ENCODE measurements around the gene SIVA1. TPM values are rescaled to one million over a fixed set of nuclear protein-coding genes. Genes with fewer than 3 reads are reported as not detected.
"Not testable (repeated sequence)": the region's sequence is repeated elsewhere in the genome, so short reads cannot be mapped to it uniquely, and the experiment has no call there.

SIVA1 gene
- total and polyA plus RNA-seq, 3 experiments from 2014 or later, result 150 to 227 (median 175) TPM

DNA sequence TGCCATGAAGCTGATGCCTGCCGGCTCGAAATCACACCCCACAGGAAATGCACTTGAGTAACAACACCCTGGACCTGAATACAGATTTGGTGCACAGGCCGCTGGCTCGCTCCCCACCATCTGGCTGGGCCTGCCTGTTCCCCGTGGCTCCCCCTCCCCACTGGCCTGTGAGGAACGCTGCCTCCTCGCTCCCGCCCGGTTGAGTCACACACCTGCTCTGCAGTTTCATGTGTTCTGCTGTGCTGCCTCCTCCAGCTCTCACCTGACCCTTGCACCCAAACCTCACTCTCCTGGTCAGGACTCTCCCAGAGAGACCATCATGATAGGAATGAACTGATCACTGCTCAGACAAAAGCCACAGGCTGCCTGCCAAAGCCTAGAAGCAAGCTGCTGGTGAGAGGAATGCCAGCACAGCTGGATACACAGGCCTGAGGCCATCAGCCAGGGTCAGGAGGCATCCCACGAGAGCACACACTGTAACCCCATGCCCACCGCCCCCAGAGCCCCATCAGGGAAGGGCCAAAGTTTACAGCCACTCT, 3.8 kb upstream of the SIVA1 start:
- no peak overlapping the region for H3K4me3 Mint-ChIP-seq

DNA sequence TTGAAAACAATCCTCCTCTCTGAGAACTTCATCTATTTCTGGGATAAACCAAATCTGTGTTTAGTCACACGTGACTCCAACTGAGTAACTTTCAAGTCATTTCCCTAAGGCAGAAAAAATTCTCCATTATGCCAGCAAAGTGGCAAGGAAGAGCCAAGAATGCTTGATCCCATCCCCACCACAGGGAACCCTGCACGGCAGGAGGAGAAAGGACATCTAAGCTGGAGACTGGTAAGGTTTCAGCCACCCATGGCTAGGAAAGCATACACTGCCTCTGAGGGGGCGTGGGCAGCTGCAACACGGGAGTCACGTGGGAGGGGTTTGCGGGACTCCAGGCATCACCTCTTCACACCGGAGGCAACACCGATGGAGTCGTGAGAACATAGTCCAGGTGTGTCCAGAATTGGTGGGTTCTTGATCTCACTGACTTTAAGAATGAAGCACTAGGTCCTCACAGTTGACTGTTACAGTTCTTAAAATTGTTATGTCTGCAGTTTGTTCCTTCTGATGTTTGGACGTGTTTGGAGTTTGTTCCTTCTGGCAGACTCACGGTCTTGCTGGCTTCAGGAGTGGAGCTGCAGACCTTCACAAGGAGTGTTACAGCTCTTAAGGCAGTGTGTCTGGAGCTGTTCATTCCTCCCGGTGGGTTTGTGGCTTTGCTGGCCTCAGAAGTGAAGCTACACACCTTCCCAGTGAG, 2.7 kb upstream of the SIVA1 start:
- ChIA-PET CTCF (interaction anchor here (1.3 kb wide), 1 partner anchor 18 kb away, joined by 4 read pairs; no protein-coding TSS in a partner anchor), POLR2A (no interaction called here)
- H3K36me3 Mint-ChIP-seq, result peaks cover 0 to 15% (median 0%) of the 10 kb centered on the region in 3 donors
- no peaks in the 10 kb centered on the region for H3K27me3 ChIP-seq (ENCODE audit: insufficient read depth, low read length, poor library complexity, severe bottlenecking)
- H3K27me3 Mint-ChIP-seq, result no peaks in the 10 kb centered on the region
- peaks cover 20% of the 10 kb centered on the region for H3K4me1 ChIP-seq (ENCODE audit: insufficient read depth, low read length)
- H3K9me3 ChIP-seq (ENCODE audit: low read length), result no peaks in the 10 kb centered on the region
- no peaks in the 10 kb centered on the region for H3K36me3 ChIP-seq (ENCODE audit: insufficient read depth, low read length)
- no peak for DNase-seq
- no peak overlapping the region for H3K4me3 ChIP-seq (ENCODE audit: low read length)
- no peaks in the 10 kb centered on the region for H3K9me3 Mint-ChIP-seq
- no peak overlapping the region for H3K27ac ChIP-seq (ENCODE audit: low read depth, low read length)
- H3K4me3 Mint-ChIP-seq, result peak overlapping the region in 5 of 7 donors; percentile 23 to 65 (median 38)
- peaks cover 18 to 47% (median 26%) of the 10 kb centered on the region in 3 donors for H3K4me1 Mint-ChIP-seq
- H3K27ac Mint-ChIP-seq, result peak overlapping the region in 5 of 8 donors; percentile 12 to 70 (median 43)

More for the DNA sequence above, 3.8 kb upstream of the SIVA1 start:
- DNase-seq, result no peak
- CTCF ChIA-PET, result no interaction called here
- POLR2A ChIA-PET, result no interaction called here
- Histone ChIP-seq H3K27me3 (ENCODE audit: insufficient read depth, low read length, poor library complexity, severe bottlenecking) (no peaks in the 10 kb centered on the region), H3K9me3 (ENCODE audit: low read length) (no peaks in the 10 kb centered on the region), H3K27ac (ENCODE audit: low read depth, low read length) (no peak overlapping the region), H3K4me3 (ENCODE audit: low read length) (no peak overlapping the region), H3K36me3 (ENCODE audit: insufficient read depth, low read length) (no peaks in the 10 kb centered on the region), H3K4me1 (ENCODE audit: insufficient read depth, low read length) (peaks cover 10% of the 10 kb centered on the region)
- H3K36me3 Mint-ChIP-seq, result peaks cover 0 to 9% (median 0%) of the 10 kb centered on the region in 3 donors
- H3K9me3 Mint-ChIP-seq, result no peaks in the 10 kb centered on the region
- H3K27me3 Mint-ChIP-seq, result no peaks in the 10 kb centered on the region
- H3K27ac Mint-ChIP-seq, result no peak overlapping the region
- peaks cover 10 to 37% (median 16%) of the 10 kb centered on the region in 3 donors for H3K4me1 Mint-ChIP-seq

DNA sequence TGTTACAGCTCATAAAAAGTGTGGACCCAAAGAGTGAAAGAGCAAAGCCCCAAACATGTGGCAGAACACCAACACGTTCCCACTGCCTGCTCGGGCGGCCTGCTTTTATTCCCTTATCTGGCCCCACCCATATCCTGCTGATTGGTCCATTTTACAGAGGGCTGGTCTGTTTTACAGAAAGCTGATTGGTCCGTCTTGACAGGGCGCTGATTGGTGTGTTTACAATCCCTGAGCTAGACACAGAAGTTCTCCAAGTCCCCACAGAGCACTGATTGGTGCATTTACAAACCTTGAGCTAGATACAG, 2.2 kb upstream of the SIVA1 start:
- H3K9me3 ChIP-seq (ENCODE audit: low read length); H3K36me3 ChIP-seq (ENCODE audit: insufficient read depth, low read length); DNase-seq; POLR2A ChIA-PET; H3K27ac ChIP-seq (ENCODE audit: low read depth, low read length); H3K27me3 ChIP-seq (ENCODE audit: insufficient read depth, low read length, poor library complexity, severe bottlenecking); H3K4me3 ChIP-seq (ENCODE audit: low read length); H3K9me3 Mint-ChIP-seq; H3K27me3 Mint-ChIP-seq: not testable (repeated sequence)
- Mint-ChIP-seq H3K4me3 (peak overlapping the region in 4 of 7 donors; percentile 45 to 68 (median 50)), H3K4me1 (peaks cover 22 to 47% (median 27%) of the 10 kb centered on the region in 3 donors), H3K36me3 (peaks cover 0 to 19% (median 0%) of the 10 kb centered on the region in 3 donors), H3K27ac (peak overlapping the region in 1 of 8 donors; percentile 19)
- CTCF ChIA-PET, result interaction anchor here (1.3 kb wide), 1 partner anchor 18 kb away, joined by 4 read pairs; no protein-coding TSS in a partner anchor
- H3K4me1 ChIP-seq (ENCODE audit: insufficient read depth, low read length), result peaks cover 20% of the 10 kb centered on the region

DNA sequence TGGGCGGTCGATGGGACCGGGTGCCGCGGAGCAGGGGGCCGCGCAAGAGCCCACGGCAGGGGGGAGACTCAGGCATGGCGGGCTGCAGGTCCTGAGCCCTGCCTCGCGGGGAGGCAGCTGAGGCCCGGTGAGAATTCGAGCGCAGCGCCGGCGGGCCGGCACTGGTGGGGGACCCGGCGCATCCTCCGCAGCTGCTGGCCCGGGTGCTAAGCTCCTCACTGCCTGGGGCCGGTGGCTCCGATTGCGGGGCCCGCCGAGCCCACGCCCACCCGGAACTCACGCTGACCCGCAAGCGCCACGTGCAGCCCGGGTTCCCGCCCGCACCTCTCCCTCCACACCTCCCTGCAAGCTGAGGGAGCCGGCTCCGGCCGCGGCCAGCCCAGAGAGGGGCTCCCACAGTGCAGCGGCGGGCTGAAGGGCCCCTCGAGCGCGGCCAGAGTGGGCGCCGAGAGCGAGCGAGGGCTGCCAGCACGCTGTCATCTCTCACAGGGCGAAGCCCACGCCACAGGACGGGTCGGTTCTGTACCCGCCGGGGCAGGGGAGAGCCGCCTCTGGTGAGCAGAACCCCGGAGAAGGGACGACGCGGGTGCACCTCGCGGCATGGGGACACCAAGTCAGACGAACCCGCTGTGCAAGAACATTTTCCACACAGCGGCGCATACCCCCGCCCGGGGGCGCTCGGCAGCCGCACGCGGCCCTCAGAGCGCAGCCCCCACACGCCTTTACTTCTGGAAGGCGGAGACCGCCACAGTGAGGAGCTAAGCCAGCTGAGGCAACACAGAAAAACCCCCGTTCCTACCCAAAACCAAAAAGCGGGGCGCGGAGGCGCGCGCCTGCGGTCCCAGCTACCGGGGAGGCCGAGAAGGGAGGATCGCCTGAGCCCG, 1.2 kb upstream of the SIVA1 start:
- ChIA-PET POLR2A (interaction anchor here (0.9 to 1.9 kb wide), 8 partner anchors 17 to 496 kb away, joined by 3 to 12 read pairs (median 4); partner anchors contain the start of genes BTBD6 and ZBTB42), CTCF (interaction anchor here (0.7 to 3.4 kb wide), 8 partner anchors 9 to 780 kb away, joined by 3 to 16 read pairs (median 4); no protein-coding TSS in a partner anchor)
- Mint-ChIP-seq H3K4me3 (peak overlapping the region; percentile 88 to 93 (median 92)), H3K27ac (peak overlapping the region in 7 of 8 donors; percentile 54 to 92 (median 88)), H3K9me3 (no peaks in the 10 kb centered on the region), H3K36me3 (peaks cover 0 to 29% (median 3%) of the 10 kb centered on the region in 3 donors), H3K27me3 (no peaks in the 10 kb centered on the region), H3K4me1 (peaks cover 22 to 47% (median 27%) of the 10 kb centered on the region in 3 donors)
- DNase-seq, result peak in 2 of 5 donors; percentile 13 to 67
- peaks cover 20% of the 10 kb centered on the region for H3K4me1 ChIP-seq (ENCODE audit: insufficient read depth, low read length)
- no peaks in the 10 kb centered on the region for H3K27me3 ChIP-seq (ENCODE audit: insufficient read depth, low read length, poor library complexity, severe bottlenecking)
- no peaks in the 10 kb centered on the region for H3K9me3 ChIP-seq (ENCODE audit: low read length)
- H3K36me3 ChIP-seq (ENCODE audit: insufficient read depth, low read length), result peaks cover 4% of the 10 kb centered on the region
- peak overlapping the region; percentile 73 for H3K27ac ChIP-seq (ENCODE audit: low read depth, low read length)
- peak overlapping the region; percentile 87 for H3K4me3 ChIP-seq (ENCODE audit: low read length)

DNA sequence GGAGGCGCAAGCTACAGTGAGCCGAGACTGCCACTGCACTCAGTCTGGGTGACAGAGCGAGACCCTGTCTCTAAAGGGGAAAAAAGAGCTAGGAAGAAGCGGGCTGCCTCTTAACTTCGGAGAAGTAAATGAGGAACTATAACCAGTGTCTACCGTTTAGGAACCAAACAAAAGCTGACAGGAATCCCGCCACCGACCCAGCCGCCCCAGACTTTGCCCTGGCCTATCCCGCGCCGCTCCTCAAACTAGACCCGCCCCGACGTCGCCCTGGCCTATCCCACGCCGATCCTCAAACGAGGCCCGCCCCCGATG, 568 bp upstream of the SIVA1 start:
- peak overlapping the region; percentile 88 to 93 (median 92) for H3K4me3 Mint-ChIP-seq
- Histone ChIP-seq H3K4me3 (ENCODE audit: low read length) (peak overlapping the region; percentile 87), H3K36me3 (ENCODE audit: insufficient read depth, low read length) (peaks cover 4% of the 10 kb centered on the region), H3K9me3 (ENCODE audit: low read length) (no peaks in the 10 kb centered on the region), H3K27ac (ENCODE audit: low read depth, low read length) (peak overlapping the region; percentile 73), H3K4me1 (ENCODE audit: insufficient read depth, low read length) (peaks cover 20% of the 10 kb centered on the region), H3K27me3 (ENCODE audit: insufficient read depth, low read length, poor library complexity, severe bottlenecking) (no peaks in the 10 kb centered on the region)
- H3K4me1 Mint-ChIP-seq, result peaks cover 26 to 53% (median 27%) of the 10 kb centered on the region in 3 donors
- H3K9me3 Mint-ChIP-seq, result no peaks in the 10 kb centered on the region
- CTCF ChIA-PET, result interaction anchor here (0.7 to 3.4 kb wide), 7 partner anchors 10 to 779 kb away, joined by 3 to 16 read pairs (median 4); no protein-coding TSS in a partner anchor
- no peaks in the 10 kb centered on the region for H3K27me3 Mint-ChIP-seq
- POLR2A ChIA-PET, result interaction anchor here (0.7 to 1.9 kb wide), 10 partner anchors 10 to 562 kb away, joined by 3 to 12 read pairs (median 3); partner anchors contain the start of genes BTBD6, PACS2 and ZBTB42
- no peak for DNase-seq
- peak overlapping the region; percentile 85 to 96 (median 90) for H3K27ac Mint-ChIP-seq
- peaks cover 0 to 35% (median 6%) of the 10 kb centered on the region in 3 donors for H3K36me3 Mint-ChIP-seq

DNA sequence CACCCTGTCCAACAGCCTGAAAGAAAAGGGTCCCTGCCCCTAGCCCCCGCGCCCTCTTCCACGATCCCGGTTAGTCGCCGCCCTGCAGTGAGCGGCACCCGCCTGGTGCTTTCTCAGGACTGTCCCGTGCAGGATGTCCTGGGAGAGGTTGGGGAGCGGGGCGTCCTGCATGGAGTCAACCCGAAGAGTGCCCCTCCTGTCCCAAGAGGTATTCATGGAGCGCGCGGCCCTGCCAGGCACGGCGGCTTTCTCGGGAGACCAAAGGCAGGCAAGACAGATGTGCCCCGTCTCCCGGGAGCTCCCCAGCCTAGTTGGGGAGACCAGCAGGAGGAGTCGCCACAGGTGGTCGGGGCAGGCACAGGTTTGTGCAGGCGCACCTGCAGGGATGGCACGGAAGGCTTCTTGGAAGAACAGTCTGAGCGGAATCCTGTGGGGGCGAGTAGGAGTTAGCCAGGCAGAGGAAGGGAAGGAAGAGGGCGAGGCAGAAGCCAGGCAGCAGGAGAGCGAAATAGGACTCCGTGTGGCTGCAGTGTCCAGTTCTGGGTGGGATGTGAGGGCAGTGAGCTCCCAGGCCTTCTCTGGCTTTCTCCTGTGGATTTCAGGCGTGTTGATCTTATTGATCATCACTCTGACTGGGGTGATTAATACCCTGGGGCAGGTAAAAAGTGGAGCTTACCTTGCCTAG, 723 bp downstream of the SIVA1 start:
- ChIA-PET POLR2A (interaction anchor here (0.6 to 1.9 kb wide), 5 partner anchors 42 to 561 kb away, joined by 3 to 12 read pairs (median 7); partner anchors contain the start of genes PACS2 and ZBTB42), CTCF (interaction anchor here (0.7 to 3.4 kb wide), 5 partner anchors 11 to 73 kb away, joined by 3 to 16 read pairs (median 6); partner anchors contain the start of gene ADSS1)
- H3K9me3 Mint-ChIP-seq, result no peaks in the 10 kb centered on the region
- H3K27ac Mint-ChIP-seq, result peak overlapping the region; percentile 86 to 97 (median 90)
- peak overlapping the region; percentile 81 to 93 (median 90) for H3K4me3 Mint-ChIP-seq
- peak overlapping the region; percentile 73 for H3K4me3 ChIP-seq (ENCODE audit: low read length)
- no peaks in the 10 kb centered on the region for H3K27me3 Mint-ChIP-seq
- peaks cover 27 to 58% (median 28%) of the 10 kb centered on the region in 3 donors for H3K4me1 Mint-ChIP-seq
- peaks cover 20% of the 10 kb centered on the region for H3K4me1 ChIP-seq (ENCODE audit: insufficient read depth, low read length)
- H3K36me3 Mint-ChIP-seq, result peaks cover 0 to 47% (median 6%) of the 10 kb centered on the region in 3 donors
- H3K27ac ChIP-seq (ENCODE audit: low read depth, low read length), result peak overlapping the region; percentile 91
- H3K36me3 ChIP-seq (ENCODE audit: insufficient read depth, low read length), result peaks cover 4% of the 10 kb centered on the region
- DNase-seq, result peak in 1 of 5 donors; percentile 21
- H3K27me3 ChIP-seq (ENCODE audit: insufficient read depth, low read length, poor library complexity, severe bottlenecking), result no peaks in the 10 kb centered on the region
- no peaks in the 10 kb centered on the region for H3K9me3 ChIP-seq (ENCODE audit: low read length)

- no peaks in the 10 kb centered on the region for H3K27me3 Mint-ChIP-seq
- no peak for DNase-seq
- ChIA-PET POLR2A (no interaction called here), CTCF (interaction anchor here (0.7 to 3.4 kb wide), 5 partner anchors 12 to 72 kb away, joined by 3 to 16 read pairs (median 6); partner anchors contain the start of gene ADSS1)
- peaks cover 0 to 53% (median 8%) of the 10 kb centered on the region in 3 donors for H3K36me3 Mint-ChIP-seq
- peak overlapping the region; percentile 81 to 93 (median 90) for H3K4me3 Mint-ChIP-seq
- peaks cover 27 to 58% (median 28%) of the 10 kb centered on the region in 3 donors for H3K4me1 Mint-ChIP-seq
- H3K4me1 ChIP-seq (ENCODE audit: insufficient read depth, low read length), result peaks cover 20% of the 10 kb centered on the region
- H3K9me3 Mint-ChIP-seq, result no peaks in the 10 kb centered on the region
- H3K27me3 ChIP-seq (ENCODE audit: insufficient read depth, low read length, poor library complexity, severe bottlenecking), result no peaks in the 10 kb centered on the region
- H3K27ac ChIP-seq (ENCODE audit: low read depth, low read length), result peak overlapping the region; percentile 91
- H3K9me3 ChIP-seq (ENCODE audit: low read length), result no peaks in the 10 kb centered on the region
- H3K36me3 ChIP-seq (ENCODE audit: insufficient read depth, low read length), result peaks cover 7% of the 10 kb centered on the region
- H3K4me3 ChIP-seq (ENCODE audit: low read length), result peak overlapping the region; percentile 73
- peak overlapping the region; percentile 86 to 97 (median 90) for H3K27ac Mint-ChIP-seq
These were observed 1.4 kb downstream of the SIVA1 start for GRCh38 chr14:104754213-104754851.
